OCI-LY3 (cell line): Measurements from ENCODE around the gene GUK1.

ENCODE experiments used
- EZH2phosphoT487 ChIP-seq: fragments of 200-600 bp; shearing (Covaris generic); IDR thresholded peaks from 2 replicates; pipeline ENCODE4 v1.6.1; 2018; ENCODE audit warnings: antibody characterized with exemption, mixed run types, low read depth
- TF ChIP-seq, protein P1 (sequence below): fragments of 200-600, 300-600 bp; sonication (generic); IDR thresholded peaks from 2 replicates; pipeline ENCODE4 v1.5.1; 2014; ENCODE audit warnings: antibody characterized with exemption, low read length, low read depth

DNA sequence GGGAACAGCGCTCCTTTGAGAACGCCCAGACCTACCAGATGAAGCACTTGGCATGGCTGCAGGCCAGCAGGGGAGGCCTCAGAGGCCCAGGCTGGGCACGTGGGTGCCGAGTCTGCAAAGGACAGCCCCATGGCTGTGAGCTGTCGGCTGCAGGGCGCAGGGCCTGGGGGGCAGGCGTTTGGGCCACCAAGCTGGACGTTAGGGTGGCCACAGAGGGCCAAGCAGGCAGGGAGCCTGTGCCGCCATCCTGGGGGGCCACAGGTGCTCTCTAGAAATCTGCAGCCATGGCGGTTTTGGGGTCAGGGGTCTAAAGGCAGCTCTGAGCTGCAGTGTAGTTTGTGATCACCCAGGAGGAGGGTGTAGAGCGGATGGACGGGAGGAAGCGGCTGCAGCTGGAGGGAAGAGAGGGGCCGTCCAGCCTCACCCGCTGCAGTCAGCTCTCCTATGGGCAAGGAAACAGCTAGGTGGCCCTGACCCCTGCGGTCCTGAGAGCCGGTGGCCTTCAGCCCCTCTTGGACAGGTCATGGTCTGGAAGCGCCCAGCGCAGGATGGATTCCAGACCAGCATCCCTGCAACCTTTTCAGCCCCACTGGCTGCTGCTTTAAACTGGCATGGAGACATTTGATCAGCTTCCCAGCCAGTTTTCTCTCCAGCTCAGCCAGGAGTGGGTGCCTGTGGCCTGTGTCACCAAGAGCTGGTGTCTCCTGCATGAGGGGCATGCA lies 36.5 kb downstream of the GUK1 start:
- TF ChIP-seq, protein P1, sequence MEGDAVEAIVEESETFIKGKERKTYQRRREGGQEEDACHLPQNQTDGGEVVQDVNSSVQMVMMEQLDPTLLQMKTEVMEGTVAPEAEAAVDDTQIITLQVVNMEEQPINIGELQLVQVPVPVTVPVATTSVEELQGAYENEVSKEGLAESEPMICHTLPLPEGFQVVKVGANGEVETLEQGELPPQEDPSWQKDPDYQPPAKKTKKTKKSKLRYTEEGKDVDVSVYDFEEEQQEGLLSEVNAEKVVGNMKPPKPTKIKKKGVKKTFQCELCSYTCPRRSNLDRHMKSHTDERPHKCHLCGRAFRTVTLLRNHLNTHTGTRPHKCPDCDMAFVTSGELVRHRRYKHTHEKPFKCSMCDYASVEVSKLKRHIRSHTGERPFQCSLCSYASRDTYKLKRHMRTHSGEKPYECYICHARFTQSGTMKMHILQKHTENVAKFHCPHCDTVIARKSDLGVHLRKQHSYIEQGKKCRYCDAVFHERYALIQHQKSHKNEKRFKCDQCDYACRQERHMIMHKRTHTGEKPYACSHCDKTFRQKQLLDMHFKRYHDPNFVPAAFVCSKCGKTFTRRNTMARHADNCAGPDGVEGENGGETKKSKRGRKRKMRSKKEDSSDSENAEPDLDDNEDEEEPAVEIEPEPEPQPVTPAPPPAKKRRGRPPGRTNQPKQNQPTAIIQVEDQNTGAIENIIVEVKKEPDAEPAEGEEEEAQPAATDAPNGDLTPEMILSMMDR, result no peak
- no peak for TF ChIP-seq EZH2phosphoT487
